Superior temporal gyrus (tissue), 1 donor: ENCODE results near the gene FDXR.

Experiments
- DNase-seq: peaks from one replicate; pipeline ENCODE4 v3.0.0-alpha.2; 2016; ENCODE audit errors: extremely low spot score

The FDXR gene

DNA sequence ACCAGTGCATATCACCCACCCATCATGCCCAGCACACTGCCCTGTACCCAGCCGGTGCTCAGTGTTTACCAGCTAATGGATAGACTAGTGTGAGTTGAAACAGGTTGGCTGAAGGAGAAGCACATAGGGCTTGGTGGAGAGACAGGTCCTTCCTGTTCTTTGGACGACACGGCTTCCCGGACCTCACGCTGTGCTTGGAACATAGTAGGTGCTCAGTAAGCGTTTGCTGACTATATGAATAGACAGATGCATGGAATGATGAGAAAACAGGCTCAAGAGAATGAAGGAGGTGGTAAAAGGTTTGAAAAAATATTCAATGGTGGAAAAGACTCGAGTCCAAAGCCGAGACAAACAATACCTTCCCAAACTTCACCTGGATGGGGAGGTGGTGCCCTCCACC lies 27.4 kb upstream of the FDXR start:
- no peak for DNase-seq

DNA sequence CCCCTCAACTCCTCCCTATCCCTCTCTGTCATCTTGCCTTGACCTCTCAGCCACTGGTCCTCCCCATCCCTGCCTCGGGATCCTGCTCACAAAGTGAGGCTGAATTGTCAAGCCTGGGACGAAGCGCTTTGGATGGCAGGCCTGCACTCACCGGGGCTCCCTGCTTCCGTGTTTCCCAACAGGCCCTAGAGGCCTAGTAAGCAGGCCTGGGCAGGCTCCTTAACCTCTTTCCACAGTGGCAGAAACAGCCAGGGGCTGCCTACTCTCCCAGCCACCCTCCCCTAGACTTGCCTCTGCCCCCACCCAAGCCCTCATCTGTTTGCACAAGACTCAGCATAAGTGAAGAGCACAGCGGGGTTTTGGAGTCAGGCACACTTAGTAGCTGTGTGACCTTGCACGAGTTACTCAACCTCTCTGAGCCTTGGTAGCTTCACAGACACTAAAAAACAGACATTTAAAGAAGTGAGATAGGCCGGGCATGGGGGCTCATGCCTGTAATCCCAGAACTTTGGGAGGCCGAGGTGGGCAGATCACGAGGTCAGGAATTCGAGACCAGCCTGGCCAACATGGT lies 25.7 kb upstream of the FDXR start:
- DNase-seq, result no peak

DNA sequence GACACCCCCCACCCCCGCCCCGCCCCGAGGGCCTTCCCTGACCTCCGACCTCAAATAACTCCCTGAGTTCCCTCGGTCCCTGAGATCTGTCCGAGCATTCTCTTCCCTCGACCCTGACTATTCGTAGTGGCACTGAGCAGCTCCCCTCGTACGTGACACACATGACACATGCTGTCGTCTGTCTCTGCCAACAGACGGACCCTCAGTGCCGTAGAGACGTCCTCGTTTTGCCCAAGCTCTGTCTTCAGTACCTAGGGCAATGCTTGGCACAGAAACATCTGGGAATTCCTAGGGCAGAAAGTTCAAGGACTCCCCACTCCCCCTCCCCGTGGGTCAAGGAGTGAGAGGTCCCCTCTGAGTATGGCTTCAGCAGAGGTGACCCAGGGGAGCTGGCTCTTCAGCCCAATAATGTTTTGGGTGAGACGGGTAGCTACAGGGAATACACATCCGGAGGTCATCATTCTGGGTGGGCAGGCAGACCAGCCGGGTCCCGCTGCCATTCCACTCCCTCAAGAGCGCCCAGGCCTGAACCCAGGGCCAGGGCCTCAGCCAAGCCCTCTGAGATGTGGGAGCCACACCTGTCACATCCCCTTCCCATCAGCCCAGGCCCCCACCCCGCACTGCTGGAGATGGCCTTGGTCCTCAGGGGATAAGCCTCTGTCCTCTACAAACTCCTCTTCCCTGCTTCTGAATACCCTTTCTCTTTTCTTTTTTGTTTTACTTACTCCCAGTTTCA lies 21.3 kb upstream of the FDXR start:
- DNase-seq, result no peak

DNA sequence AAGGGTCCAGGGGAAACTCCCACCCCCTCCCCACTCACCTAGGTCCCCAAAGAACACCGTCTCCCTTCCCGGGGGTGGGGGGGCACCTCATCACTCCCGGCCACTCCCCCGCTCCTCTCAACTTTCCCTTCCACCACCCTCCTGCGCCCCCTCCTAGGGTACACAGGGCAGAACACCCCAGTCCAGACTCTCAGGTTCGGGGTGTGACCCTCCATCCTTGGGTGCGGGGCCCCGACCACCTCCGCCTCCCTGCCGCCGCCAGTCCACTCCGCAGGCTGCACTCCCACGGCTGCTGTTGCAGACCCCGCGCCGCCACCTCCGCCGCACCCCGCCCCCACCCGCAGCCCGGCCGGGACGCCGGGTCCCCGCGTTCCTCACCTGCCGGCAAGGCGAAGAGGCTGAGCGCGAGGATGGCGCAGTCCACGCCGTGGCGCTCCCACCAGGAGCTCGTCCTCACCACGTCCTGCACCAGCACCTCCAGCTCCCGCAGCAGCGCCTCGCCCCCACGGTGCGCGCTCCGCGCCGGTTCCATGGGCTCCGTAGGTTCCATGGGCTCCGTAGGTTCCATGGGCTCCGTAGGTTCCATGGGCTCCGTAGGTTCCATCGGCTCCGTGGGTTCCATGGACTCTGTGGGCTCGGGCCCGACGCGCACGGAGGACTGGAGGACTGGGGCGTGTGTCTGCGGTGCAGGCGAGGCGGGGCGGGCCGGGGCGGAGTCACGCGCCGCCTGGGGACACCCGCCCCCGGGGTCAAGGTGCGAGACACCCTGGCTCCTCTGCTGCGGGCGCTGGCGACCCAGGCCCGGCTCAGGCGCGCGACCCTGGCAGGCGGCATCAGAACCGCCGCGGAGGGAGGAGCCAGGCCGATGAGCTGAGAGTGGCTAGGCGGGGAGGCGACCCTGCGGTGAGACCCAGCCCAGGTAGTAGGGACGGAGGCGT lies 20.4 kb upstream of the FDXR start, which contains the start of gene FADS6:
Gene FADS6 (minus strand): TSS at position 660 of the 938 bp plus-strand sequence. CDS start 38 bp downstream, at position 622.
- no peak for DNase-seq

DNA sequence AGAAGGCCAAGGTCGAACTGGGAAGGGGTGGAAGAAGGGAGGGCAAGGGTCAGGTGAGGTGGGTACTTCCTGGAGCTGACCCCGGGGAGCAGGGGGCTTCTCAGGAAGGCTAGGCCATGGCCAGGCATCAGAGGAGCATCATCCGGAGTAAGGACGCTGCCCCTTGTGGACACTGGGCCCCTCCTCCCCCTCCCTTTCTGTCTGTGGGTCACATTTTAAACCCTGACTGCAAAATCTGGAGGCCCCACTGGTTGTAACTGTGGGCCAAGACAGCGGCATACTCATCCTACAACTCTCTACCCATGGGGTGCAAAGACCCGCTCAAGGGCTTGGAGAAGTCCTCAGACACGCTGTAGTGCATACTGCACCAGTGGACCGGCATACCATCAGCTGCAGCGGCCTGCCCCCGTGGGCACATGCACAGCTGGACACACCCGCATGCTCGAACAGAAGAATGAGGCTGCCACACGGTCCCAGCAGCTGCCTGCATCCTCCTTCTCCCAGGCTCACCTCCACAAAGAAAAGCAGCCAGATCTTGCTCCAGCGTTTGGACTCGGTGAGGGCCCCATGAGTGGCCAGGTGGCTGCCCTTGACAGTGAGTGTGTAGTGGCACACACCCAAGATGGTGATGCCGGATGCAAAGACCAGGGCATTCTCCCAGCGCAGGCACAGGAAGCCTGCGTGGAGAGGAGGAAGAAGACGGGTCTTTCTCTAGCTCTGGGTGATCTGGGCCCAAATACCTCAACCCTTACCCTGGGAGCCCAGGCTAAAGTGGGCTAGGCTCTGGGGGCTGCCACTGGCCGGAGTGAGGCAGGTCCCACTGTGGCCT lies 19.4 kb upstream of the FDXR start:
- DNase-seq, result no peak

DNA sequence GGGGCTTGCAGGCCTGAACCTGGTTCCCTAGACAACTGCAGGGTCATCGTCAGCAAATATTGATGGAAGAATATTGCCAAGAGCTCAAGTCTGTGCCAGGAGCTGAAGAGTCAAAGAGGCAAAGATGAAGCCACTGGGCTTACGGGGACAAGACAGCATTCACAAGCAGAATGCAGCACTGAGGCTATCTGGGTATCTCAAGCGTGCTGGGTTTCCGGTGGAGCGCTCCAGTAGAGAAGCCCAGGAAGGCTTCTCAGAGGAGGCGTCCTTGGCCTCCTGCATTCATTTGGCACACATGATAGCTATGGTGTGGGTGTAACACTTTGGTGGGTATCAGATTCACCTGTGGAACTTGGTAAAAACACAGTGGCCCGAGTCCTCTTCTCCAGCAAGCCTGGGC lies 17.8 kb upstream of the FDXR start:
- no peak for DNase-seq

DNA sequence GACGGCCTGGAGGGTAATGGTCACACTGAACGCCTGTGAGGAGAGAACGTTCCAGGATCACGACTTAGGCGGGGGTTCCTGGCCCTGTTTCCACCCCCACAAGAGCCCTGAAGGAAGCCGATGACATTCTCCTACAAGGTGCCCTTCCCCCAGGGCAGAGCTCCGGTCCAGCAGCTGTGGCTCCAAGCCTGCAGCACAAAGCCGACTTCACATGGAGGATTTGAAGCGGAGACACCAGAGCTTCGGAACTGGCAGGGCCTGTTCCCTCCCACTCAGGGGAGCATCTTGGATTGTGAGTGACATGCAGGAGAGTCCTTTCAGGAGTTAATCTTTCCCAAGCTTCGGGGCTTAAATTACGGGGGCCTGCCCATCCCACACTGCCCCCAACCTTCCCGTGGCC lies 15.7 kb upstream of the FDXR start:
- no peak for DNase-seq

DNA sequence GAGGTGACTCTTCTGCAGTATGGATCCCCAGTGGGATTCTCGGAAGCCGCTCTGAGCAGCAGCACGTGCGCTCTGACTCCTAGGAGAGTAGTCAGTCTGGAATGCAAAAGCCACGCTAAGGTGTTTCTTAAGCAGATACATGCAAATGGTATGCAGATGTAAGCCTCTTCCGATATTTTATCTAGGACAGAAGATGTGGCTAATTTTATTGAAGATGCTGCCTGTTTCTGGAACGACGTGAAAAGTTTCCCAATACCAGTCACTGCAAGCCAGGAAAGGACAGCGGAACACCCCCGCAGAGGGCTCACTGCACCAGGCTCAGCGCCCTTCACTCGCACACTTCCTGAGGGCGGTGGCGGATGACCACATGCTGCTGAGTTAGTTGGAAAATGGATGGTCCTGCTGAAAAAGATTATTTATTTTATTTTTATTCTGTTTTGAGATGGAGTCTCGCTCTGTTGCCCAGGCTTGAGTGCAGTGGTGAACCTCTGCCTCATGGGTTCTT lies 10.5 kb upstream of the FDXR start:
- DNase-seq, result no peak

DNA sequence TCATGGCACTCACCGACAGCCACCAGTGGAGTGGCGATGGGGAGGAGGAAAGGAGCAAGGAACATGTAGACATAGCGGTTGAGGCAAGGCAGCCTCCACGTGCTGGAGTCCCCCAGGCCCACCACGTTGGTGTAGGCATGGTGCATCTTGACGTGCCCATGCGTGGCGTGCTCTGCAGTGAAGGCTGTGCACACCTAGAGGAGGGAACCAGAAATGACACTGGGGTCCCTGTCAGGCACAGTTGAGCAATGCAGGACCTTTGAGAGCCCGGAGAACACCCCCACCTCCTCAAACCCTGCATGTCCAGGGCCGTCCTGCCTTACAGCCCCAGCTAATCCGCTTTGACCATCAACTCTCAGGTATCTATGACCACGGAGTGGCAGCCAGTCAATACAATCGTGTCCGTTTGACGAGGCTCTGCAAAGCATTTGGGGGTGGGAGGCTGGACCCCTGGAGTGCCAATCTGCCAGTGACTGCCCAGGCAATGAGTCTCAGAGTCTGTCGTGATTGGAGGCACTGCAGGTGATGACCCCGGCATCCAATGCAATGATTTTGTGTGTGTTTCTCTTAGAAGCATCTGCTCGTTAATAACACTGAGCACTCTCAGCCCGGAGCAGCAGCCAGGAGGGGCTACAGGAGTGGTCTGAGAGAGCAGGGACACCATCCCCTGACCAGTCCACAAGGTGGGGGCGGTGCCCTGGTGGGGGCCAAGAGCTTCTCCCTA lies 9.9 kb upstream of the FDXR start:
- no peak for DNase-seq

DNA sequence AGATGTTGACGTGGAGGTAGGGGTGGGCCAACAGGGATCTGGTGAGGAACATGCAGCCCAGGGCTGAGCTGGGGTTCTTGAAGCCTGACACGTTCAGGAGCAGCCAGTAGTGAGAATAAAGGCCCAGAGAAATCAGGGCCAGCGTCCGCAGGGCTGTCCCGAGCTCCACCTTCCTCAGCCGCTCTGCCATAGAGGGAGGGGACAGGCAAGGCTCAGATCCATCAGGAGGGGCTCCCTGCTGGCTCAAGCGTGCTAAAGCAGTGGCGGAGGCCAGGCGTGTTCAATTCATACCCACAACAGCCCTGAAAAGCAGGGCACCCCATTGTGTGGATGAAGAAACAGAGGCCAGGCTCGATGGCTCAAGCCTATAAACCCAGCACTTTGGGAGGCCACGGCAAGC lies 8.3 kb upstream of the FDXR start:
- no peak for DNase-seq

DNA sequence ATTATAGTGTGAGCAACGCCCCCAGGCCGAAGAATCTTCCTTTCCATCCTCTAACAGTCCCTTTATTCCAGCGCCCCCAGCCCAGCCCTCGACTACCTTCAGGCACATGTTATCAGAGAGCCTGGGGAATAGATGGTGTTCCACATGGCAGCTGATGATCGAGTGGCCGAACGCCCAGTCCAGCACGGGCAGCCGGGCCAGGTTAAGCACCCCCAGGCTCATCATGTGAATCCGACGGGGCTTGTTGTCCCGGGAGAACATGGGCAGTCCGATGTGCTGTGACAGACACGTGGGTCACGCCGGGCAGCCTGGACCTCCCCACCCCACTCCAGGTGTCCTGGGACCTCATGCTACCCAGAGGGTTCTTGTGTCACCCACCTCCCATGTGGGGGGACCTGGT lies 6.5 kb upstream of the FDXR start:
- no peak for DNase-seq

DNA sequence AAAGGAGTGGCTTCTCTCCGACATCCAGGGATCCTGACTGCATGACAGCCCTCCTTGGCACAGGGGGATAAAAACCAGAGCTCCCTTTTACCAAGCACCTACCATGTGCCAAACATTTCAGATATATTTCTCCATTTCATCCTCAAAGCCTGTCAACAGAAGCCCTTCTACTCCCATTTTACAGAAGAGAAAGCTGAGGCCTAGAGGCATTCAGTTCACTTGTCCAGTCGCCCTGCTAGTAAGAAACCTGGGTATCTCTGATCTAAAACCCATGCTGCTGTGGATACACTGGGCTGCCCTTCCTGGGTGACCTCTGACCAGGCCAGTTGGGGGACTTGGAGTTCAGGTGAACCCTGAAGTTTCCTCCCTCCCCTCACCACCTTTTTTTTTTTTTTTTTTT lies 5.9 kb upstream of the FDXR start:
- DNase-seq, result no peak

DNA sequence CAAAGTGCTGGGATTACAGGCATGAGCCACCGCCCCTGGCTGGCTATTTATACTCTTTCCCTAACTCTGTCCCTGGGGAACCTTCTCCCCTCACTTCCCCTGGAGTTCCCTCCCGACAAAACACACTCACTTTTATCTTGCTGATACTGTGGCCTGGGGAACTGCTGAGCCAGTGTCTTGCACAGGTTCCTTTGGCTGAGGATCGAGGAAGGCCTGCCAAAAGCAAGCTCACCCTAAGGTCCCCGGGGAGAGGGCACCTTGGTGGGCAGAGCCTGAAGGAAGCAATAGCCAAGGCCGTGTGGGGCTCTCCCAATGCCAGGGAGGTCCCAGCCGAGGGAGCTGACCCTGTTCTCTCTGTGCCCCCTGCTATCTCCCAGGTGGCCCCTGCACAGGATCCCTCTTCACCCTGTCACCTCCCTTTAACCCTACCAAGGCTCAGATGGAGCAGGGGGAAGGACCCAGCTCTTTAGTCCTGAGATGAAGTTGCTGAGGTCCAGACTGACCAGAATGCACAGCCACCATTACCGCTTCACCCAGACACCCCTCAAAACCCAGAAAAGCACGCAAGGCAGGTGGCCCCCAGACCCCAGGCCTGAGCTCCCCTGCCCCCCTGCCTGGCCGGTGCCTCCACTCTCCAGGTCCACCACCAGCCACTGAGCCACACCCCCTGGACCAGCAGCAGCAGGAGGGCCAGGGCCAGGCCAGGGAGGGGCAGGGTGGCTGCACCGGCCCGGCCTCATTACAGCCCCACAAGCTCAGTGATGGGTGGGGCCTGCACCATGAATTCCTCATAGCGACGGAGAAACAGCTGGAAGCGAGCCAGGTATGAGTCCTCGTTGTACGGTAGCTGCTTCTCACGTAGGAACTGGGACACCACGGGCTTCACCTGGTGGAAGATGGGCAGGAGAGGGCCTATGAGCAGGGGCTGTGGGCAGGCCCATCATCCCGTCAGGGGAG lies 5.1 kb upstream of the FDXR start:
- DNase-seq, result no peak

DNA sequence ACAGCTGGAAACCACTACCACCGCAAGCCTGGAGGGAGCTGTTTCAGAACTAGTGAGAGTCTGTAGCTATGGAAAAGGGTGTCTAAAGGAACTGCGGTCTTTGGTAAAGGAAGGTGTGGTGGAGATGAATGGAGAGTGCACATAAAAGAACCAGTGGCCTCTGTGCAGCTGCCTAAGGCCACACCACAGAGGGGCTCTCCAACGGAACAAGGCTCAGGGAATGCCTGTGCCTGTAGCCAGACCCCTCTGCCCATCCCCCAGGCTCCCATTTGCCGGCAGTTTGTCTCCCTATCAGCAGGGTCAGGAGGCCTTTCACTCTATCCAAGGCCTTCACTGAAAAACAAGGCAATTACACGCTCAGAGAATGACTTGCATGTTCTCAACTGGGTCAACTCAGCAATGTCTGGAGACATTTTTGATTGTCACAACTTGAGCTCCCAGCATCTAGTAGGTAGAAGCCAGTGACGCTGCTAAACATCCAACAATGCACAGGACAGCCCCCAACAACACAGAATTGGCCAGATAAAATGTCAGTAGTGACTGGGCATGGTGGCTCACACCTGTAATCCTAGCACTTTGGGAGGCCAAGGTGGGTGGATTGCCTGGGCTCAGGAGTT lies 3.3 kb upstream of the FDXR start:
- DNase-seq, result no peak

DNA sequence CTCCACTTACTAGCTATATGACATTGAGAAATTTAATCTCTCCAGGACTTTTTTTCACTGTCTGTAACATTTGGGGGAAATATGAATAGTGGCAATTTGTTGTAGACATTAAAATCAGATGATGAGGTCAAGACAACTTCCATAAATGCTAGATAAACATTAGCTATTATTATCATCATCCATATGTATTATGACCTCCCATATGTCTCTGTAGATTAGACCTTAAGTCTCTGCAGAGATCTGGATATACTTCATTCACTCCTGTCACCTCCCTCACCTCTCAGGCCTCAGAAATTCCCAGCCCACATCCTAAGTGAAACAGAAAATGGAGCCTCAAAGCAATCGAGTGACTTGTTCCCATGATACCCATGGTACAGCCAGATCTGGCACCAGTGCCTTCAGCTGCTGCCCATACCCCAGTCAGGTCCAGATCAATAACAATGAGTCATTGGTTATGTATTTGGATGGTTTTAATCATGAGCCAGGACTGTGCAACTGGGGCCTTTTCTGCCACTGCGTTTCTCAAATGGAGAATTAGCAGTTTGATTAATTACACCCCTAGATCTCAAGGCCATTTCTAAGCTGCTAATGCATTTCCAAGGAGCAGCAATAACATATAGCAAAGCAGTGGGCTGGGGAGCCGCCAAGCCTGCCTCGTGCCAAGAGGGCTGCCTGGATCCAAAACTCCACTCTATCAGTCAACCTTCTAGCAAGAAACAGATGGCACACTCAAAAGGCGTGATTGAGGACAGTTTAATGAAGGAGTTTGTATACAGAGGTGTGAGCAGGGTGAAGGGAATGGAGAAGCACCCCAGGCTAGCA lies 2.6 kb upstream of the FDXR start:
- no peak for DNase-seq

DNA sequence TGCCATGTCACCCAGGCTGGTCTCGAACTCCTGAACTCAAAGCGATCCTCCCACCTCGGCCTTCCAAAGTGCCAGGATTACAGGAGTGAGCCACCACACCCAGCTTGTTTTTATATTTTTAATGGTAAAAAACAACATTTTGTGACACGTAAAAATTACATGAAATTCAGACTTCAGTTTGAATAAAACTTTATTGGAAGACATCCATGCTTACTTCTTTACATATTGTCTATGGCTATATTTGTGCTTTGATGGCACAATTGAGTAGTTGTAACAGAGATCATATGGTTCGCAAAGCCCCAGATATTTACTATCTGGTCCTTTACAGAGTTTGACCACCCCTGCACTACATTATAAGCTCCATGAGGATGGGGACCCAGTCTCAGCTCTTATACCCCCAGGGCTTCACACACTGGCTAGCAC lies 1.8 kb upstream of the FDXR start:
- DNase-seq, result no peak

DNA sequence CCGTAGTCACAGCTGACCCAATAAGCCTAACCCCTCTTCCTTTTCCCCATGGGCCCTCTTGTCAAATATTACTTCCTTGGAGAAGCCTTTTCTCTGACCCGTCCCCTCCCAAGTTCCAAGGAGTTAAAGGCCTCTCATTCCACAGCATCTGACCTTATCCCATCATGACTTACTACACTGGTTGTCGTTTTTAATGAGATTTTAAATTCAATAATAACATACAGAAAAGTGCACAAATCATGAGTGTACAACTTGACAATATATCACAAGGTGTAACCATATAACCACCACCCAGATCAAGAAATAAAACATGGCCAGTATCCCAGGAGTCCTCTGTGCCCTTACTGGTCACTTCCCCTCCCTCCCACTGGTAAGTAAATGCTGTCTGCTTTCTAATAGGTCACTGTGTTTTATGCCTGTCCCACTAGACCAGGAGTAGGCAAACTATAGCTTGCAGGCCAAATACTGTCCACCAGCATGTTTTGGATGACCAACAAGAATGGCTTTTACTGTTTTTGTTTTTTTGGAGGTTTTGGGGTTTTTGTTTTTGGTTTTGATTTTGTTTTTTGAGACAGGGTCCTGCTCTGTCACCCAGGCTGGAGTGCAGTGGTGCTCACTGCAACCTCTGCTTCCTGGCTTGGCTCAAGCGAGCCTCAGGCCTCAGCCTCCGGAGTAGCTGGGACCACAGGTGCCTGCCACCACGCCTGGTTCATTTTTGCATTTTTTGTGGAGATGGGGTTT lies 1.2 kb upstream of the FDXR start:
- DNase-seq, result no peak
